ENCODE results near the gene RSRC2. TPM values are rescaled to one million over a fixed set of nuclear protein-coding genes. Genes with fewer than 3 reads are reported as not detected.

RSRC2 gene
- total RNA-seq, 1 donor from 2014 or later = 107 TPM

DNA sequence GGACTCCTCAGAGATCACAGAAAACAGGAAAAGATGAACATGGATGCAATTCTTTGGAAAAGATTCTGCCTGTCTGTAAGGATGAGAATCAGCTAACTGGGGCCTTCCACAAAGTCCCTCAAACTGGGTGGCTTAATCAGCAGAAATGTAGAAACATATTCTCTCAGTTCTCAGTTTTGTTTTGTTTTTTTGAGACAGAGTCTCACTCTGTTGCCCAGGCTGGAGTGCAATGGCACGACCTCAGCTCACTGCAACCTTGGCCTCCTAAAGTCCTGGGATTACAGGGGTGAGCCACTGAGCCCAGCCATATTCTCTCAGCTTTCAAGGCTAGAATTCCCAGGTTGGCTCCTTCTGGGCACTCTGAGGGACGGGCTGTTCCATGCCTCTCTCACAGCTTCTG, 66.1 kb downstream of the RSRC2 start:
- Mint-ChIP-seq H3K36me3 (ENCODE audit: low read depth) (no peaks in the 10 kb centered on the region), H3K27me3 (ENCODE audit: low read depth) (no peaks in the 10 kb centered on the region), H3K4me3 (no peak overlapping the region), H3K9me3 (no peaks in the 10 kb centered on the region), H3K27ac (ENCODE audit: unreplicated experiment) (no peak overlapping the region), H3K4me1 (no peaks in the 10 kb centered on the region)
- TF ChIP-seq, protein P1, sequence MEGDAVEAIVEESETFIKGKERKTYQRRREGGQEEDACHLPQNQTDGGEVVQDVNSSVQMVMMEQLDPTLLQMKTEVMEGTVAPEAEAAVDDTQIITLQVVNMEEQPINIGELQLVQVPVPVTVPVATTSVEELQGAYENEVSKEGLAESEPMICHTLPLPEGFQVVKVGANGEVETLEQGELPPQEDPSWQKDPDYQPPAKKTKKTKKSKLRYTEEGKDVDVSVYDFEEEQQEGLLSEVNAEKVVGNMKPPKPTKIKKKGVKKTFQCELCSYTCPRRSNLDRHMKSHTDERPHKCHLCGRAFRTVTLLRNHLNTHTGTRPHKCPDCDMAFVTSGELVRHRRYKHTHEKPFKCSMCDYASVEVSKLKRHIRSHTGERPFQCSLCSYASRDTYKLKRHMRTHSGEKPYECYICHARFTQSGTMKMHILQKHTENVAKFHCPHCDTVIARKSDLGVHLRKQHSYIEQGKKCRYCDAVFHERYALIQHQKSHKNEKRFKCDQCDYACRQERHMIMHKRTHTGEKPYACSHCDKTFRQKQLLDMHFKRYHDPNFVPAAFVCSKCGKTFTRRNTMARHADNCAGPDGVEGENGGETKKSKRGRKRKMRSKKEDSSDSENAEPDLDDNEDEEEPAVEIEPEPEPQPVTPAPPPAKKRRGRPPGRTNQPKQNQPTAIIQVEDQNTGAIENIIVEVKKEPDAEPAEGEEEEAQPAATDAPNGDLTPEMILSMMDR (conservative IDR thresholded peaks at IDR 0.05) = no peak
- DNase-seq (ENCODE audit: low read depth, low spot score) = no peak

DNA sequence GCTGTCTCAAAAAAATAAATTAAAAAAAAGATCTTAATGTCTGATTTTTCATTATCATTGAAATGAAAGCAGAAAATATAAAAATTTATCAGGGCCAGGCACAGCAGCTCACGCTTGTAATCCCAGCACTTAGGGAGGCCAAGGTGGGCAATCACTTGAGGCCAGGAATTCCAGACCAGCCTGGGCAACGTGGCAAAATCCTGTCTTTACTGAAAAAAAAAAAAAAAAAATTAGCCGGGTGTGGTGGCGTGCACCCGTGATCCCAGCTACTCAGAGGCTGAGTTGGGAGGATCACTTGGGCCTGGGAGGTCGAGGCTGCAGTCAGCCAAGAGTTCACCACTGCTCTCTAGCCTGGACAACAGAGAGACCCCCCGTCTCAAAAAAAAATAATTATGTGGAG, 66.7 kb downstream of the RSRC2 start:
- no peak for DNase-seq (ENCODE audit: low read depth, low spot score)

DNA sequence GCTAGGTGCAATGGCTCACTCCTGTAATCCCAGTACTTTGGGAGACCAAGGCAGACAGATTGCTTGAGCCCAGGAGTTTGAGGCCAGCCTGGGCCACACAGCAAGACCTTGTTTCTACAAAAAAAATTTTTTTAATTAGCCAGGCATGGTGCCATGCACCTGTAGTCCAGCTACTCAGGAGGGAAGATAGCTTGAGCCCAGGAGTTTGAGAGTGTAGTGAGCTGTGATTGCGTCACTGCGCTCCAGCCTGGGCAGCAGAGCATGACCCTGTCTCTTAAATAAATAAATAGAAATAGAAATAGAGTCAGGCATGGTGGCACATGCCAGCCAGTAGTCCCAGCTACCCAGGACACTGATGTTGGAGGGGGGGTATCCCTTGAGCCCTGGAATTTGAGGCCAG, 67.5 kb downstream of the RSRC2 start:
- Mint-ChIP-seq H3K9me3 (no peaks in the 10 kb centered on the region), H3K36me3 (ENCODE audit: low read depth) (no peaks in the 10 kb centered on the region), H3K4me1 (peaks cover 6% of the 10 kb centered on the region)

More for the DNA sequence above, 66.7 kb downstream of the RSRC2 start:
- TF ChIP-seq, protein P1 (conservative IDR thresholded peaks at IDR 0.05) = no peak
- H3K9me3 Mint-ChIP-seq = no peaks in the 10 kb centered on the region
- no peaks in the 10 kb centered on the region for H3K36me3 Mint-ChIP-seq (ENCODE audit: low read depth)
- no peak overlapping the region for H3K27ac Mint-ChIP-seq (ENCODE audit: unreplicated experiment)
- no peaks in the 10 kb centered on the region for H3K27me3 Mint-ChIP-seq (ENCODE audit: low read depth)
- H3K4me1 Mint-ChIP-seq = no peaks in the 10 kb centered on the region
- H3K4me3 Mint-ChIP-seq = no peak overlapping the region

DNA sequence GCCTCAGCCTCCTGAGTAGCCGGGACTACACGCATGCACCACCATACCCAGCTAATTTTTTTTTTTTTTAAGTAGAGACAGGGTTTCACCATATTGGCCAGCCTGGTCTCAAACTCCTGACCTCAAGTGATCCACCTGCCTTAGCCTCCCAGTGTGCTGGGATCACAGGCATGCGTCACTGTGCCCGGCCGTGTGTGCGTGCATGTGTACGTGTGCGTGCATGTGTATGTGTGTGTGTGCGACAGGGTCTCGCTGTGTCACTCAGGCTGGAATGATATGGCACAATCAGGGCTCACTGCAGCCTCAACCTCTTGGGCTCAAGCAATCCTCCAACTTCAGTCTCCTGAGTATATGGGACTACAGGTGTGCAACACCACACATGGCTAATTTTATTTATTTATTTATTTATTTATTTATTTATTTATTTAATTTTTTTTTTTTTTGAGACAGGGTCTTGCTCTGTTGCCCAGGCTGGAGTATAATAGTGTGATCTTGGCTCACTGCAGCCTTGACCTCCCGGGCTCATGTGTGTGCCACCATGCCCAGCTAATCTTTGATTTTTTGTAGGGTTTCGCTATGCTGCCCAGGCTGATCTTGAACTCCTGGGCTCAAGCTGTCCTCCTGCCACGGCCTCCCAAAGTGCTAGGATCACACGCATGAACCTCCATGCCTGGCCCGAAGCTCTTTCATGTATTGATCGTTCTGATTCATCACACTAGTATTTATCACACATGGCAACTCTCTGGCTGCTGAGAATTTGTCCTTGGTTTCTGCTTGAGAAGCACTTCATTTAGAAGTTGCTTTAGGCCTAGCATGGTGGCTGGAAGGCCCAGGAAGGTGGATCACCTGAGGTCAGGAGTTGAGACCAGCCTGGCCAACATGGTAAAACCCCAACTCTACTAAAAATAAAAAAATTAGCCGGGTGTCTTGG, 68.4 kb downstream of the RSRC2 start:
- Mint-ChIP-seq H3K27ac (ENCODE audit: unreplicated experiment) (no peak overlapping the region), H3K4me3 (no peak overlapping the region), H3K9me3 (no peaks in the 10 kb centered on the region), H3K27me3 (ENCODE audit: low read depth) (no peaks in the 10 kb centered on the region), H3K36me3 (ENCODE audit: low read depth) (no peaks in the 10 kb centered on the region), H3K4me1 (peaks cover 11% of the 10 kb centered on the region)
- no peak for DNase-seq (ENCODE audit: low read depth, low spot score)
- TF ChIP-seq, protein P1 (conservative IDR thresholded peaks at IDR 0.05) = no peak

More for the DNA sequence above, 67.5 kb downstream of the RSRC2 start:
- DNase-seq (ENCODE audit: low read depth, low spot score) = no peak
- Mint-ChIP-seq H3K27ac (ENCODE audit: unreplicated experiment) (no peak overlapping the region), H3K27me3 (ENCODE audit: low read depth) (no peaks in the 10 kb centered on the region), H3K4me3 (no peak overlapping the region)
- TF ChIP-seq, protein P1 (conservative IDR thresholded peaks at IDR 0.05) = no peak

DNA sequence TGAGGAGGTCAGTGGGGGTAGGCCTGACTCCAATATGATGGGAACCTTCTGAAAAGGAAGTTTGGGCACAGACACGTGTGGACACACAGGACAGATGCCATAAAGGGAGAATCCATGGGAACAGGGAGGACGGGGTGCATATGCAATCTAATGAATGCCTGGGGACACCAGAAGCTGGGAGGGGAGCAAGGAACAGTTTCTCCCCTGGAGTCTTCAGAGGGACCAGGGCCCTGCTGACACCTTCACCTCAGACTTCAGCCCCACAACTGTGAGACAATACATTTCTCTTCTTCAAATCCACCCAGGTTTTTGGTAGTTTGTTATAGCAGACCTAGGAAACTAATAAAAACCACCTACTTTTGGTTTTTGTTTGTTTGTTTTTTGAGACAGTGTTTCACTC, 69.1 kb downstream of the RSRC2 start:
- H3K36me3 Mint-ChIP-seq (ENCODE audit: low read depth) = no peaks in the 10 kb centered on the region
- H3K27me3 Mint-ChIP-seq (ENCODE audit: low read depth) = no peaks in the 10 kb centered on the region
- H3K9me3 Mint-ChIP-seq = no peaks in the 10 kb centered on the region
- peaks cover 11% of the 10 kb centered on the region for H3K4me1 Mint-ChIP-seq
- TF ChIP-seq, protein P1 (conservative IDR thresholded peaks at IDR 0.05) = no peak
- H3K4me3 Mint-ChIP-seq = no peak overlapping the region
- no peak for DNase-seq (ENCODE audit: low read depth, low spot score)
- no peak overlapping the region for H3K27ac Mint-ChIP-seq (ENCODE audit: unreplicated experiment)

All from neural crest cell (in vitro differentiated cells).